NCI-H128 (cell line): ENCODE results near the gene DERA.
"Not testable (repeated sequence)": the region's sequence is repeated elsewhere in the genome, so short reads cannot be mapped to it uniquely, and the experiment has no call there.

Source experiments
- DNase-seq: peaks from one replicate; lab custom pipeline; 2025; ENCODE audit not compliant: unreplicated experiment; lab: John Stamatoyannopoulos, UW

The DERA gene

GRCh38 chr12:15956413-15957185 is 45.5 kb downstream of the DERA start:
- no peak for DNase-seq

GRCh38 chr12:15962760-15963159 is 51.6 kb downstream of the DERA start:
- no peak for DNase-seq

DNA sequence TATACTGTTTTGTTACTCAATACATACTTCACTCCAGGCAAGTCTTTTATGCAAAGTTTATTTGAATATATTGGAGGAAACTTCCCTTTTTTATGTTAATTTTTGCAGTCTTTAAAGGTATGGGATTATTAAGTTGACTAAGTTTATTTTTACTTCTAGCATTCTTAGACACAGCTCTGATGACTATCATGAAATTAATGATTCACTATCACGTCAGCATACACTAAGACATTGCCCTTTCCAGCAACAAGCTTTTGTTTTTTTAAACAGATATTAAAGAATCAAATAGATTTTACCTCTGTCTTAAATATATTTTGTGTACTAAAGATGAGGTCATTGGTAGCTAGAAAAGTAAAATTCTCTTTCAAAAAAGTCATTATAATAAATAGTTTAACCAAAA is 52.1 kb downstream of the DERA start:
- DNase-seq, result no peak

GRCh38 chr12:15966426-15966825 is 55.3 kb downstream of the DERA start:
- DNase-seq, result no peak

GRCh38 chr12:15967053-15967452 is 55.9 kb downstream of the DERA start:
- DNase-seq, result not testable (repeated sequence)

GRCh38 chr12:15971211-15971610 is 60.1 kb downstream of the DERA start:
- no peak for DNase-seq

GRCh38 chr12:15972894-15973293 is 61.8 kb downstream of the DERA start:
- no peak for DNase-seq

GRCh38 chr12:15977999-15978951 is 67.1 kb downstream of the DERA start:
- no peak for DNase-seq

- no peak for DNase-seq
These were observed 68.3 kb downstream of the DERA start for GRCh38 chr12:15979096-15980092.

GRCh38 chr12:15982071-15982470 is 70.9 kb downstream of the DERA start:
- DNase-seq, result no peak

DNA sequence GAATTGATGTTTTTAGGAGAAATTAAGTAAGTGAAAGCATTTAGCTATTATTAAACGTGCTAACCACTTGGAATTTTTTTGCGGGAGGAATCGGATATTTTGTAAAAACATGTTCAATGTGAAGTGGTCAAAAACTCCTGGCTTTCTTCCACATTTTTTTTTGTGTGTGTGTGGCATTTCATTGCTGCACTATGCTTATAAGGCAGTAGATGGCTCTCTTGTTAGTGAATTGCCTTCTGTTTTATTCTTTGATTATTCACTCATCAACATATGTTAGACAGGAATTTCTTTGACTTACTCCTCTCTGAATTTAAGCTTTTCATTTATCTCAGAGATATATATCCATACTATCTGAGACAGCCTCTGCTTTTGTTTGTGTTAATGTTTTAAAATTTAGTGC is 71.3 kb downstream of the DERA start:
- no peak for DNase-seq

DNA sequence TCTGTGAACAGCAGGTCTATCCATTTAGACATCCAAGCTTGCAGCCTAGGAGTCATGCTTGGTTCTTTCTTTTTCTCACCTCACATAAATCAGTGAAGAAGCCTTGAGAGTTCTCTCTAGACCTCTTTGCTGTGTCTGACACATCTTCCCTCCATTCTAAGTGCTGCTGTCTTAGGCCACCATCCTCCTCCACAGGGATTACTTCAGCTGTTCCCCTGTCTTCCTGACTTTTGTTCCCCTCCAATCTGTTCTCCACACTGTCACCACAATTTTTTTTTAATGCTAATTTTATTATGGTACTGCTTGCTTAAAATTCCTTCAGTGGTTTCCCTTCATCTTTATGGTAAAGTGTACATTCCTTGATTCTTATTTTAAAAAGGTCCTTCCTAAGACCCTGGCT is 71.8 kb downstream of the DERA start:
- no peak for DNase-seq

DNA sequence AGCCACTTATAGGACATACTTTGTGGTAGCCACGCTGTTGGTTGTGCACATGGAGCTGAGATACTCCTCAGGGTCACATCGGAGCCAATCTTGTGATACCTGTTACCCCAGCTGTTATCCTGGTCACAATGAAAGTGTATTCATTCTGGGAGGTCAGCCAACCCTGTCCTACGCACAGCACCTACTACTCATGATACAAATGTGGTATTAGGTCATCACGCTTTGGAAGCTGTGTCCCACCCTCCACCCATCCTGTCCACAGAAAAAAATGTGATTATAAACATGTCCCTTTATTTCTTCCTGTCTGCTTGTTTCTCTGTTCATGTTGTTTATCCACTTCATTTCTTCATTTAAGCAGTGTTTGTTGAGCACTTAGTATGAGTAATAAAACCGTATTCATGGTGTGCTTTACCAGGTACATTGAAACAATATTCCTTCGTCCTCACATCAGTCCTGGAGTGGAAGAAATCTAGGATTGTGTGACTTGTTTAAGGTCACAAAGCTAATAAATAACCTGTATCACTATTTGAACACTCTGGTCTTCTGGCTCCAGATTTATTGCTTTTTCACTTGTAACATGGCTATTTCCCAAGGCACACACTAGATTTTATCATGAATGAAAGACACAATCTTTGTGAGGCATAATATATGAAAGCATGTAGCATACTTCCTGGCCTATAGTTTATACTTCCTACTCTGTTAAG is 73.1 kb downstream of the DERA start:
- no peak for DNase-seq

- DNase-seq, result no peak
These were observed 73.8 kb downstream of the DERA start for GRCh38 chr12:15984963-15985362.

GRCh38 chr12:15987696-15988095 is 76.6 kb downstream of the DERA start:
- DNase-seq, result no peak

- DNase-seq, result no peak
These were observed 78.0 kb downstream of the DERA start for GRCh38 chr12:15988983-15989755.

- DNase-seq, result no peak
These were observed 84.7 kb downstream of the DERA start for GRCh38 chr12:15995801-15996200.

DNA sequence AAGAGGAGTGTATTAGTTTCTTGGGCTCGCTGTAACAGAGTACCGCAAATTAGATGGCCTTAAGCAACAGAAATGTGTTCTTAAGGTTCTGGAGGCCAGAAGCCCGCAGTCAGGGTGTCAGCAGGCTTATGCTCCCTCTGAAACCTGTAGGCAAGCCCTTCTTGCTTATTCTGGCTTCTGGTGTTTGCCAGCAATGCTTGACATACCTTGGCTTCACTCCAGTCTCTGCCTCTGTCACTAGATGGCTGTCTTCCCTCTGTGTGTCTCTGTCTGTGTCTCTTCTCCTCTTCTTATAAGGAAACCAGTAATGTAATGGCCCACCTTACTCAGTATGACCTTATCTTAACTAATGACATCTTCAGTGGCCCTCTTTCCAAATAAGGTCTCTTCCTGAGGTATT is 85.1 kb downstream of the DERA start:
- no peak for DNase-seq

GRCh38 chr12:15996948-15997347 is 85.8 kb downstream of the DERA start:
- DNase-seq, result no peak

DNA sequence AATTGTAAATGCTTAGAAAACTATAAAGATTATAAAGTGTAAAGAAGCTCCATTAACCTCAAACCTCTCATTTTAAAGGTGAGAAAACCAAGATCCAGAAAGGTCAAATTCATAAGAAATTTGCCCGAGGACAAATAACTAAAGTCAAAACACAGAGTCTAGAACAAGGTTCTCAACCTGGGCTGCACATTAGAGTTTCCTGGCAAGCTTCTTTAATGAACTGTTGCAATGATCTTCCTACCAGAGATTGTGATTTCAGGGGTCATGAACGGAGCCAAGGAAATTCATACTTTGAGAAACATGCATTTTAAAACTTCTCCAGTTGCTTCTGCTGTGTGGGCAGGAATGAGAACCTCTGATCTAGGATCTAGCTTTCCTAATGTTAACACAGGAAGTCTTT is 86.8 kb downstream of the DERA start:
- no peak for DNase-seq
